Nephron (organoid): Measurements from ENCODE around the gene ZNF516.

Experiments
- H3K27ac Mint-ChIP-seq, 3 experiments: 2 replicates each; pipeline ENCODE4 v1.8.0; 2020; ENCODE audit warnings: mixed read lengths in 3 of 3, mild to moderate bottlenecking in 2 of 3, moderate library complexity in 1 of 3
- H3K27me3 Mint-ChIP-seq: 2 replicates; pipeline ENCODE4 v1.8.0; 2021; ENCODE audit warnings: low read depth, mild to moderate bottlenecking, moderate library complexity, mixed read lengths
- H3K36me3 Mint-ChIP-seq: 2 replicates; pipeline ENCODE4 v1.8.0; 2020; ENCODE audit warnings: low read depth, mixed read lengths
- H3K4me1 Mint-ChIP-seq: 2 replicates; pipeline ENCODE4 v1.8.0; 2020; ENCODE audit warnings: mixed read lengths
- H3K4me3 Mint-ChIP-seq, 3 experiments: 2 replicates each; pipeline ENCODE4 v1.8.0; 2020; ENCODE audit warnings: mild to moderate bottlenecking in 3 of 3, mixed read lengths in 3 of 3, moderate library complexity in 2 of 3
- H3K9me3 Mint-ChIP-seq: 2 replicates; pipeline ENCODE4 v1.8.0; 2020; ENCODE audit warnings: mixed read lengths
- TF ChIP-seq, protein P1 (sequence below), 3 experiments: fragments of 200-600 bp; sonication (generic); IDR thresholded peaks; one replicate each; pipeline ENCODE4 v1.5.0; 2021; ENCODE audit warnings: antibody characterized with exemption in 3 of 3; ENCODE audit not compliant: unreplicated experiment in 3 of 3

The ZNF516 gene

DNA sequence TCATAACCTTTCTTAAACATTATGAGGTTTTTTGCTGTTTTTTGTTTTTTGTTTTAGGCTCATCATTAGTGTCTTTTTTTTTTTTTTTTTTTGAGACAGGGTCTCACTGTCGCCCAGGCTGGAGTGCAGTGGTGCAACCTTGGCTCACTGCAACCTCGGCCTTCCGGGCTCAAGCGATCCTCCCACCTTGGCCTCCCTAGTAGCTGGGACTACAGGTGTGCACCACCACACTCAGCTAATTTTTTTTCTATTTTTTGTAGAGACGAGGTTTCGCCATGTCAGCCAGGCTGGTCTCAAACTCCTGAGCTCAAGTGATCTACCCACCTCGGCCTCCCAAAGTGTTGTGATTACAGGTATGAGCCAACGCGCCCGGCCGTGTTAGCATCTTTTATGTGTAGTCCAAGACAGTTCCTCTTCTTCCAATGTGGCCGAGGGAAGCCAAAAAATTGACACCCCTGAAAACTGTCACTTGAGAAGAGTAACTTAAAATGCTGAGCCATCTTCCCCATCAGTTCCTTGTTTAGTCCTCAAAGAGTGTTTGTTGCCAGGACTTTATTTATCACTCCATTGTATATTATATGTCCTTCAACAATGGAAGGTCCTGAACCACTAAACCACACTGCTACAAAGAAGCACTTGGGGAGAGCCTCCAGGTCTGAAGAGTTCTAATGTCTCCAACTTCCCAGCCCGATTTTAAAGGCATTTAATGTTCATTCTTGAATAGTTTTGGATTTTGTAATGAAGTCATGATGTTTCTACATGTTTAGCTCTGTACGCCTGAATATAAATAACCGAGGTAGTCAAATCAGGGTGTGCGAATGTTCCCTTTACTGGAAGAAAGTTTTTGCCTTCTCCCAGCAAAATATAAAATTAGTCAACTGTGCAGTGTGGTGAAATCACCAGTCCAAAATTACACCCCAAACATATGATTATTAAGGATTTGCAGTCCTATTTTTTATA, 26.4 kb downstream of the ZNF516 start:
- H3K27me3 Mint-ChIP-seq = no peaks in the 10 kb centered on the region

DNA sequence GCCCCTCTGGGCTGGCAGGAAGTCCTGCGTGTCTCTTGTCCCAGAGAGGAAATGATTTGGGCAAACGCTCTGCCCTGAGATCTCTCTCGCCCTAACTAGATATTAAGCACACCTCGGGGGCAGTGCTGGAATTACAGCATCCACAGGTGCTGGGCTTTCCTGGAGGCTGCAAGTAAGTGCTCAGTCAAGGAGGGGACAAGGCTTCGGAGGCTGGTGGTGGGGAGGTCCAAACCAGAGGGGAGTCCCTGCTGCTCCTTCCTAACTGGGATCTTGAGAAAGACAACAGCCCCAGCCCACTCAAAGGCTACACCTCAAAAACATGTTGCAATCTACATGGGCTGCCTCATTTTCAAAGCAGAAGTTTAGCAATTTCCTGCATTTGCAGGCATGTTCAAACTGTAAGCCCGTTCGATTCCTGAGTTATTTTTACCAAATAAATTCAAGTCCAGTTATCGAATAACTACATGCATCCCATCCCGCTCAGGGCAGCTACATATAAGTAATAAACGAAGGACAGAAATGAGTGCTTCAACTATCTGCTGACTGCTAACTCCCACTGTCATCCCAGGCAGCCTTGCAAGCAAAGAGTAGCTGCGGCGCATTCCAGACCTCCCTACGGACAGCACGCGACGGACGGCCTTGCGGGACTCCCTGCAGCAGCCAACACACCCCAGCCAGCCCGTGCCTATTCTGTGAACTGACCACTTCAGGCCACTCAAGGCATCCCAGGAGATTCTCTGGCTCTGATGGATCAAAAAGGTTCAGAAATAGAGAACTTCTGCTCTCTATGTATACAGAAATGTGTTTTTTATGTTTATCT, 27.5 kb downstream of the ZNF516 start:
- Mint-ChIP-seq H3K4me3 (peak overlapping the region; percentile 7 to 18 (median 12)), H3K36me3 (peaks cover 33% of the 10 kb centered on the region), H3K4me1 (peaks cover 59% of the 10 kb centered on the region)

More for the DNA sequence above, 26.4 kb downstream of the ZNF516 start:
- Mint-ChIP-seq H3K9me3 (no peaks in the 10 kb centered on the region), H3K4me3 (no peak overlapping the region), H3K27ac (peak overlapping the region; percentile 73 to 85 (median 76)), H3K36me3 (peaks cover 29% of the 10 kb centered on the region), H3K4me1 (peaks cover 57% of the 10 kb centered on the region)
- TF ChIP-seq, protein P1, sequence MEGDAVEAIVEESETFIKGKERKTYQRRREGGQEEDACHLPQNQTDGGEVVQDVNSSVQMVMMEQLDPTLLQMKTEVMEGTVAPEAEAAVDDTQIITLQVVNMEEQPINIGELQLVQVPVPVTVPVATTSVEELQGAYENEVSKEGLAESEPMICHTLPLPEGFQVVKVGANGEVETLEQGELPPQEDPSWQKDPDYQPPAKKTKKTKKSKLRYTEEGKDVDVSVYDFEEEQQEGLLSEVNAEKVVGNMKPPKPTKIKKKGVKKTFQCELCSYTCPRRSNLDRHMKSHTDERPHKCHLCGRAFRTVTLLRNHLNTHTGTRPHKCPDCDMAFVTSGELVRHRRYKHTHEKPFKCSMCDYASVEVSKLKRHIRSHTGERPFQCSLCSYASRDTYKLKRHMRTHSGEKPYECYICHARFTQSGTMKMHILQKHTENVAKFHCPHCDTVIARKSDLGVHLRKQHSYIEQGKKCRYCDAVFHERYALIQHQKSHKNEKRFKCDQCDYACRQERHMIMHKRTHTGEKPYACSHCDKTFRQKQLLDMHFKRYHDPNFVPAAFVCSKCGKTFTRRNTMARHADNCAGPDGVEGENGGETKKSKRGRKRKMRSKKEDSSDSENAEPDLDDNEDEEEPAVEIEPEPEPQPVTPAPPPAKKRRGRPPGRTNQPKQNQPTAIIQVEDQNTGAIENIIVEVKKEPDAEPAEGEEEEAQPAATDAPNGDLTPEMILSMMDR (IDR thresholded peaks at IDR 0.05; ENCODE audit: unreplicated experiment in 3 of 3) = no peak

DNA sequence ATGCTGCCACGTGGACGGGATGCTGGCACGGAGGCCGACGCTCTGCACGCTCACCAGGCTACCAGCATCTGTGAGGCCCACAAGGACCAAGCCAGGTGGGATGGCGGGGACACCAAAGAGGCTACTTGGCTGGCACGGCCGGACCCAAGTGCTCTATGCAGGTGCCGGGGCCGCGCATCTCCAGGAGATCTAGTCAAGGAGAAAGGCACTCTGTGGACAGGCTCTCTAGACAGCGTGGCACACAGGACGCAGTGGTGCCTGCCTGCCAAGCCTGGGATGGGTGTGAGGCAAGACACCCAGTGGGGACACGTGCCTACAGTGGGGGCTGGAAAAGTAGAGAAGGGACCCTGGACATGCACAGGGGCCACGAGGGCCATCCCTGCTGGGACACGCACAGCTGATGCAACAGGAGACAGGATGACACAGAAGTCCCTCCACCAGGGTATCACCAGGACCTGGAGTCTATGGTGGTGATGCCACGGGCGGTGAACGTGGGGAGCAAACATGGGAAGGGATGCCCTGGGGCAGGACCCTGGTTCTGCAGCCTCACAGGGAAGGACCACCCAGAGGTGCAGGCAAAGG, 28.5 kb downstream of the ZNF516 start:
- TF ChIP-seq, protein P1 (IDR thresholded peaks at IDR 0.05; ENCODE audit: unreplicated experiment in 3 of 3) = no peak
- Mint-ChIP-seq H3K4me3 (no peak overlapping the region), H3K4me1 (peaks cover 57% of the 10 kb centered on the region)

More for the DNA sequence above, 27.5 kb downstream of the ZNF516 start:
- Mint-ChIP-seq H3K9me3 (no peaks in the 10 kb centered on the region), H3K27me3 (no peaks in the 10 kb centered on the region), H3K27ac (peak overlapping the region; percentile 73 to 85 (median 76))
- TF ChIP-seq, protein P1 (IDR thresholded peaks at IDR 0.05; ENCODE audit: unreplicated experiment in 3 of 3) = no peak

DNA sequence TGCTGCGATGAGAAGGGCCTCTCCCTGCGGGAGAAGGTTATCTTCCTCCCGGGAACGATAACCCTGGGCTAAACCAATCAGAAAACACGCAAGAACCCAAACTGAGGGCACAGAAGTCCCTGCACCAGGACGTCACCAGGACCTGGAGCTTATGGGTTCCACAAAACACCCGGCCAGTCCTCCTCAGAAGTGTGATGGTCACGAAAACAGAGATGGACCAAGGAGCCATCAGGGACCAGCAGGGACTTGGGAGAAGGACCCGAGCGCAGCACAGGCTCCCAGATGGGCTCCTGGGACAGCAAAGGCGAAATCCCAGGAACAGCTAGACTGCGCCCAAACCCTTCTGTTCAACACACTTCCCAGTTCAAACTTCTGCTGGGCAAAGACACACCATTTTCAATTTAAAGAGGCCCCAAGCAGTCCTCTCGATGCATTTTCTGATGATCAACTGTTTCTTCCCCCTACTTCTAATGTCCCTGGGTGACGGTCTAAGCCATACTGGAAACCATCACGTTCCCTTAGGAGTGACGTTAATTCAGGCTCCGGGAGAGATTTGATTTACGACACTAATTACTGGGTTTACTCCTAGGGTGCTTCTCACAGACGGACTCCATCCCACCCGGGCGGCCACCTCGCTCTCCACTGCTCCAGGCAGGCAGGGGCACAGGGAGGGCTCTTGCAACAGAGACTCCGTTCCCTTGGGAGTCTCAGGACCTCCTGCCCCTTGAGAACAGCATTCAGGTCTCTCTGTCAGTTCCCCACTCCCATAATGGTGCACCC, 29.2 kb downstream of the ZNF516 start:
- Mint-ChIP-seq H3K36me3 (peaks cover 34% of the 10 kb centered on the region), H3K27ac (peak overlapping the region; percentile 54 to 72 (median 58)), H3K4me3 (no peak overlapping the region), H3K27me3 (no peaks in the 10 kb centered on the region), H3K9me3 (no peaks in the 10 kb centered on the region), H3K4me1 (peaks cover 51% of the 10 kb centered on the region)
- TF ChIP-seq, protein P1 (IDR thresholded peaks at IDR 0.05; ENCODE audit: unreplicated experiment in 3 of 3) = no peak

More for the DNA sequence above, 28.5 kb downstream of the ZNF516 start:
- Mint-ChIP-seq H3K27me3 (no peaks in the 10 kb centered on the region), H3K27ac (peak overlapping the region in 1 of 3 experiments; percentile 72), H3K9me3 (no peaks in the 10 kb centered on the region), H3K36me3 (peaks cover 35% of the 10 kb centered on the region)
